Natural killer cell (primary cell): ENCODE results near the gene EIF2B5. TPM values are rescaled to one million over a fixed set of nuclear protein-coding genes. Genes with fewer than 3 reads are reported as not detected.
A peak's percentile ranks its signal among the peaks of the same experiment; 100 is the strongest.

Source experiments
- ATAC-seq, 3 donors: fragments of 150-1000 bp in 2 of 3; fragments of 200-7000 bp in 1 of 3; cut with Tn5 transposase; 1 replicate in 1 of 3; 2 replicates in 2 of 3; pipeline ENCODE4 v1.10.0; 2021; ENCODE audit warnings: mild to moderate bottlenecking in 2 of 3, moderate library complexity in 2 of 3
- DNase-seq, 2 donors: peaks; one replicate each; pipeline versions ENCODE4 v3.0.0 to v3.0.0-alpha.2; 2013 to 2021; ENCODE audit warnings: mixed read lengths in 1 of 2
- H3K27ac ChIP-seq: one replicate; pipeline ENCODE4 v1.5.1; 2013; ENCODE audit warnings: mild to moderate bottlenecking, low read length
- H3K27me3 ChIP-seq: one replicate; pipeline ENCODE4 v1.6.1; 2013; ENCODE audit warnings: low read length; ENCODE audit not compliant: control insufficient read depth, insufficient read depth
- H3K36me3 ChIP-seq: one replicate; pipeline ENCODE4 v1.6.1; 2013; ENCODE audit warnings: low read length; ENCODE audit not compliant: control insufficient read depth, insufficient read depth
- H3K4me1 ChIP-seq: one replicate; pipeline ENCODE4 v1.6.1; 2013; ENCODE audit warnings: low read length; ENCODE audit not compliant: control insufficient read depth, insufficient read depth
- H3K4me3 ChIP-seq: one replicate; pipeline ENCODE4 v1.5.1; 2013; ENCODE audit warnings: low read length
- H3K9me3 ChIP-seq: one replicate; pipeline ENCODE4 v1.6.1; 2013; ENCODE audit warnings: low read length; ENCODE audit not compliant: control insufficient read depth, insufficient read depth
- H3K27ac Mint-ChIP-seq, 2 donors: one replicate each; pipeline ENCODE4 v1.8.0; 2022; ENCODE audit warnings: mild to moderate bottlenecking in 2 of 2, mixed read lengths in 2 of 2, moderate library complexity in 1 of 2
- H3K27me3 Mint-ChIP-seq, 2 donors: one replicate each; pipeline ENCODE4 v1.8.0; 2022; ENCODE audit warnings: low read depth in 2 of 2, mixed read lengths in 2 of 2
- H3K36me3 Mint-ChIP-seq: one replicate; pipeline ENCODE4 v1.8.0; 2022; ENCODE audit warnings: mixed read lengths
- H3K4me1 Mint-ChIP-seq, 2 donors: one replicate each; pipeline ENCODE4 v1.8.0; 2022; ENCODE audit warnings: mixed read lengths in 2 of 2
- H3K4me3 Mint-ChIP-seq: one replicate; pipeline ENCODE4 v1.8.0; 2022; ENCODE audit warnings: mild to moderate bottlenecking, moderate library complexity, mixed read lengths
- H3K9me3 Mint-ChIP-seq, 2 donors: one replicate each; pipeline ENCODE4 v1.8.0; 2022; ENCODE audit warnings: mixed read lengths in 2 of 2
- CTCF ChIP-seq: fragments of 200-600 bp; IDR thresholded peaks from one replicate; pipeline ENCODE4 v1.8.0; 2022; ENCODE audit warnings: antibody characterized with exemption
- WGBS: methylation state at CpG from one replicate; pipeline ENCODE4 v1.1.7; 2013; ENCODE audit warnings: missing lambda C conversion rate; ENCODE audit not compliant: insufficient coverage; 5-methylcytosine and 5-hydroxymethylcytosine counted together
- intact Hi-C: fragments of 100-400 bp; cut with micrococcal nuclease; formaldehyde crosslinking; loops from one replicate; pipeline ENCODE4 v1.14.2; 2022
- total RNA-seq, 4 donors: library from RNA; stranded (reverse); fragments of 120-200 nt in 1 of 4; gene quantifications; one replicate each; pipeline versions ENCODE4 v1.2.3 to v1.2.4, GENCODE V29; 2013 to 2022

EIF2B5 gene
- total RNA-seq, 3 donors from 2014 or later (not counting 1 experiment from before 2014, with no cell fraction given) = 44.5 to 59.4 (median 54.8) TPM

GRCh38 chr3:184174646-184175492 lies 39.7 kb downstream of the EIF2B5 start, which contains the start of gene AP2M1:
AP2M1 (plus strand) TSS chr3:184174855; CDS start chr3:184176994, 2,139 bp downstream.
- Mint-ChIP-seq H3K4me1 (peaks cover 25 to 40% of the 10 kb centered on the region in 2 donors), H3K27me3 (no peaks in the 10 kb centered on the region), H3K4me3 (peak within 1 kb of the TSS; percentile 93), H3K27ac (peak within 1 kb of the TSS; percentile 71 to 92), H3K9me3 (no peaks in the 10 kb centered on the region), H3K36me3 (no peaks in the 10 kb centered on the region)
- peaks cover 30% of the 10 kb centered on the region for H3K4me1 ChIP-seq
- DNase-seq = peak; percentile 98
- peaks cover 31% of the 10 kb centered on the region for H3K36me3 ChIP-seq
- no peaks in the 10 kb centered on the region for H3K27me3 ChIP-seq
- peak within 1 kb of the TSS; percentile 96 for H3K4me3 ChIP-seq
- peak; percentile 97 to 100 (median 97) for ATAC-seq
- no peak for TF ChIP-seq CTCF
- intact Hi-C loops = loop anchor here (1.0 kb wide), 4 partner anchors 11 to 386 kb away; partner anchors contain the start of genes ABCF3, EEF1AKMT4, EPHB3 and PSMD2
- H3K9me3 ChIP-seq = no peaks in the 10 kb centered on the region
- WGBS = under 1% methylated on average over 73 of the region's 73 CpGs
- H3K27ac ChIP-seq = peak within 1 kb of the TSS; percentile 71

GRCh38 chr3:184175506-184175905 lies 40.3 kb downstream of the EIF2B5 start:
- Mint-ChIP-seq H3K27me3 (no peaks in the 10 kb centered on the region), H3K4me1 (peaks cover 25 to 40% of the 10 kb centered on the region in 2 donors), H3K4me3 (peak overlapping the region; percentile 93), H3K27ac (peak overlapping the region; percentile 71 to 92), H3K36me3 (no peaks in the 10 kb centered on the region), H3K9me3 (no peaks in the 10 kb centered on the region)
- ATAC-seq (no peak), DNase-seq (no peak)
- TF ChIP-seq CTCF = no peak
- peak overlapping the region; percentile 96 for H3K4me3 ChIP-seq
- intact Hi-C loops = no loop called here
- peaks cover 30% of the 10 kb centered on the region for H3K4me1 ChIP-seq
- WGBS = 34% methylated on average over 8 of the region's 8 CpGs
- no peaks in the 10 kb centered on the region for H3K27me3 ChIP-seq
- peaks cover 37% of the 10 kb centered on the region for H3K36me3 ChIP-seq
- H3K9me3 ChIP-seq = no peaks in the 10 kb centered on the region
- H3K27ac ChIP-seq = no peak overlapping the region

GRCh38 chr3:184175981-184176376 lies 40.8 kb downstream of the EIF2B5 start:
- intact Hi-C loops = no loop called here
- H3K4me3 Mint-ChIP-seq = peak overlapping the region; percentile 93
- TF ChIP-seq CTCF = no peak
- H3K36me3 Mint-ChIP-seq = no peaks in the 10 kb centered on the region
- H3K9me3 Mint-ChIP-seq = no peaks in the 10 kb centered on the region
- Histone ChIP-seq H3K27me3 (no peaks in the 10 kb centered on the region), H3K27ac (no peak overlapping the region), H3K9me3 (no peaks in the 10 kb centered on the region), H3K36me3 (peaks cover 38% of the 10 kb centered on the region), H3K4me3 (no peak overlapping the region), H3K4me1 (peaks cover 30% of the 10 kb centered on the region)
- peak overlapping the region; percentile 71 to 92 for H3K27ac Mint-ChIP-seq
- 72% methylated on average over 2 of the region's 3 CpGs for WGBS
- ATAC-seq (no peak), DNase-seq (no peak)
- H3K27me3 Mint-ChIP-seq = no peaks in the 10 kb centered on the region
- H3K4me1 Mint-ChIP-seq = peaks cover 25 to 38% of the 10 kb centered on the region in 2 donors
